Astrocyte (in vitro differentiated cells and primary cell): Measurements from ENCODE around the gene ZCCHC3. TPM values are rescaled to one million over a fixed set of nuclear protein-coding genes. Genes with fewer than 3 reads are reported as not detected.

ENCODE experiments used
- DNase-seq: peaks from one replicate; pipeline ENCODE4 v3.0.0-alpha.2; 2010; ENCODE audit warnings: low read depth
- FAIRE-seq: peaks from 2 replicates; lab custom pipeline; 2011; peaks lifted over from hg19 to GRCh38; lab: Jason Lieb, UNC
- H2AFZ ChIP-seq: 2 replicates; pipeline ENCODE4 v1.6.0; 2012; ENCODE audit warnings: low read depth, low read length, inconsistent platforms
- H3K27ac ChIP-seq: 2 replicates; pipeline ENCODE4 v1.5.1; 2011; ENCODE audit warnings: low read depth, low read length, inconsistent platforms
- H3K27me3 ChIP-seq: 2 replicates; pipeline ENCODE4 v1.6.0; 2011; ENCODE audit warnings: low read length, inconsistent platforms; ENCODE audit not compliant: insufficient read depth
- H3K36me3 ChIP-seq: 2 replicates; pipeline ENCODE4 v1.5.1; 2011; ENCODE audit warnings: low read length, inconsistent platforms; ENCODE audit not compliant: insufficient read depth
- H3K4me1 ChIP-seq: 2 replicates; pipeline ENCODE4 v1.5.1; 2011; ENCODE audit warnings: low read length, inconsistent platforms; ENCODE audit not compliant: insufficient read depth
- H3K4me2 ChIP-seq: 2 replicates; pipeline ENCODE4 v1.6.0; 2012; ENCODE audit warnings: low read length, inconsistent platforms
- H3K4me3 ChIP-seq: 2 replicates; pipeline ENCODE4 v1.5.1; 2011; ENCODE audit warnings: low read depth, mild to moderate bottlenecking, low read length, inconsistent platforms; ENCODE audit not compliant: insufficient read depth
- H3K79me2 ChIP-seq: 2 replicates; pipeline ENCODE4 v1.6.0; 2012; ENCODE audit warnings: mild to moderate bottlenecking, low read length, inconsistent platforms; ENCODE audit not compliant: insufficient read depth
- H3K9ac ChIP-seq: 2 replicates; pipeline ENCODE4 v1.6.0; 2012; ENCODE audit warnings: mild to moderate bottlenecking, low read length, inconsistent platforms
- H3K9me3 ChIP-seq: 2 replicates; pipeline ENCODE4 v1.5.1; 2012; ENCODE audit warnings: low read depth, mild to moderate bottlenecking, low read length, inconsistent platforms; ENCODE audit not compliant: insufficient read depth
- H4K20me1 ChIP-seq: 2 replicates; pipeline ENCODE4 v1.6.0; 2012; ENCODE audit warnings: low read length, inconsistent platforms; ENCODE audit not compliant: insufficient read depth
- H3K27ac Mint-ChIP-seq: one replicate; pipeline ENCODE4 v1.8.0; 2021; ENCODE audit warnings: mild to moderate bottlenecking, mixed read lengths; ENCODE audit not compliant: unreplicated experiment
- H3K27me3 Mint-ChIP-seq: one replicate; pipeline ENCODE4 v1.8.0; 2021; ENCODE audit warnings: low read depth, mixed read lengths; ENCODE audit not compliant: unreplicated experiment
- H3K36me3 Mint-ChIP-seq: one replicate; pipeline ENCODE4 v1.8.0; 2021; ENCODE audit warnings: low read depth, mixed read lengths; ENCODE audit not compliant: unreplicated experiment
- H3K4me1 Mint-ChIP-seq: one replicate; pipeline ENCODE4 v1.8.0; 2021; ENCODE audit warnings: low read depth, mixed read lengths; ENCODE audit not compliant: unreplicated experiment
- H3K4me3 Mint-ChIP-seq: one replicate; pipeline ENCODE4 v1.8.0; 2021; ENCODE audit warnings: mild to moderate bottlenecking, moderate library complexity, mixed read lengths; ENCODE audit not compliant: unreplicated experiment
- H3K9me3 Mint-ChIP-seq: one replicate; pipeline ENCODE4 v1.8.0; 2021; ENCODE audit warnings: mild to moderate bottlenecking, mixed read lengths; ENCODE audit not compliant: unreplicated experiment
- EZH2 ChIP-seq: IDR thresholded peaks from 2 replicates; pipeline ENCODE4 v1.6.1; 2012; ENCODE audit warnings: mild to moderate bottlenecking, low read length, inconsistent platforms; ENCODE audit not compliant: insufficient read depth
- total RNA-seq: library from RNA; stranded (reverse); gene quantifications from 2 replicates; pipeline ENCODE4 v1.2.1, GENCODE V29; 2021
- TF ChIP-seq, protein P1 (sequence below): IDR thresholded peaks from 2 replicates; pipeline ENCODE4 v1.5.1; 2011; ENCODE audit warnings: low read depth, mild to moderate bottlenecking, inconsistent platforms, low read length, moderate library complexity; ENCODE audit not compliant: insufficient read depth

The ZCCHC3 gene
- total RNA-seq, 1 donor from 2014 or later = 18.6 TPM

DNA sequence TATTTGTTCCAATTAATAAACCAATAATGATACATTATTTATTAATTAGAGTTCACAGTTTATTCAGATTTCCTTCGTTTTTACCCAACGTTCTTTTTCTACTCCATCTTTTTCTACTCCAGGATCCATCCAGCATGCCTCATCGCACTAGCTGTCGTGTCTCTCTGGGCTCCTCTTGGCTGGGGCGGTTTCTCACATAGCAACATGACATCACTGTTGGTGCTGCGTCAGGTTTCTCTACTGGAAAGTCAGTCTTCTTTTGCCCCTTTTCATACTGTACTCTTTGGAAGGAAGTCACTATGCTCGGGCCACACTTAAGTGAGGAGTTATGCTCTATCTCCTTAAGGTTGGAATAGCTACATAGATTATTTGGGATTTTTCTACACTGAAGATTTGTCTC is 14.2 kb downstream of the ZCCHC3 start:
- Histone ChIP-seq H4K20me1 (no peaks in the 10 kb centered on the region), H3K79me2 (no peaks in the 10 kb centered on the region), H2AFZ (no peak overlapping the region), H3K4me3 (no peak overlapping the region), H3K36me3 (no peaks in the 10 kb centered on the region), H3K4me1 (peaks cover 21% of the 10 kb centered on the region), H3K9ac (no peak overlapping the region), H3K27ac (no peak overlapping the region), H3K4me2 (no peak overlapping the region), H3K9me3 (no peaks in the 10 kb centered on the region), H3K27me3 (no peaks in the 10 kb centered on the region)
- H3K9me3 Mint-ChIP-seq = no peaks in the 10 kb centered on the region
- no peak overlapping the region for H3K27ac Mint-ChIP-seq
- H3K4me3 Mint-ChIP-seq = no peak overlapping the region
- DNase-seq (no peak), FAIRE-seq (no peak)
- H3K4me1 Mint-ChIP-seq = peaks cover 9% of the 10 kb centered on the region
- H3K36me3 Mint-ChIP-seq = no peaks in the 10 kb centered on the region
- no peaks in the 10 kb centered on the region for H3K27me3 Mint-ChIP-seq
- TF ChIP-seq, protein P1, sequence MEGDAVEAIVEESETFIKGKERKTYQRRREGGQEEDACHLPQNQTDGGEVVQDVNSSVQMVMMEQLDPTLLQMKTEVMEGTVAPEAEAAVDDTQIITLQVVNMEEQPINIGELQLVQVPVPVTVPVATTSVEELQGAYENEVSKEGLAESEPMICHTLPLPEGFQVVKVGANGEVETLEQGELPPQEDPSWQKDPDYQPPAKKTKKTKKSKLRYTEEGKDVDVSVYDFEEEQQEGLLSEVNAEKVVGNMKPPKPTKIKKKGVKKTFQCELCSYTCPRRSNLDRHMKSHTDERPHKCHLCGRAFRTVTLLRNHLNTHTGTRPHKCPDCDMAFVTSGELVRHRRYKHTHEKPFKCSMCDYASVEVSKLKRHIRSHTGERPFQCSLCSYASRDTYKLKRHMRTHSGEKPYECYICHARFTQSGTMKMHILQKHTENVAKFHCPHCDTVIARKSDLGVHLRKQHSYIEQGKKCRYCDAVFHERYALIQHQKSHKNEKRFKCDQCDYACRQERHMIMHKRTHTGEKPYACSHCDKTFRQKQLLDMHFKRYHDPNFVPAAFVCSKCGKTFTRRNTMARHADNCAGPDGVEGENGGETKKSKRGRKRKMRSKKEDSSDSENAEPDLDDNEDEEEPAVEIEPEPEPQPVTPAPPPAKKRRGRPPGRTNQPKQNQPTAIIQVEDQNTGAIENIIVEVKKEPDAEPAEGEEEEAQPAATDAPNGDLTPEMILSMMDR = no peak
- no peak for TF ChIP-seq EZH2

DNA sequence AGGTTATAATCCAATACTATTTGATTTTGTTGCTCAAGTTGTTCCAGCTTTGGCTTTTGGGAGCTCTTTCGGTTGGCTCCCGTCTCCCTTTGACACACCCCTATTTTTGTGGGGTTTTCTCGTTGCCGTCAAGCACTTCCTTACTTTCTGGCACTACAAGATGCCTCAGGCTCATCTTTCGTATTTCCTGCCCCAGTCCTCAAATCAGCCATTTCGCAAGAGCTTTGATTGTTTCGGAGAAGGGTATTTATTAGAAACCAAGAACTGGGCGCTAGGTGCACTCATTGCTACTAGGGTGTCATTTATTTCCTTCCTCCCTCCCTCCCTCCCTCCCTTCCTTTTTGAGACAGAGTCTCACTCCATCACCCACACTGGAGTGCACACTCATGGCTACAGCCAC is 14.7 kb downstream of the ZCCHC3 start:
- DNase-seq (no peak), FAIRE-seq (no peak)
- H4K20me1 ChIP-seq = no peaks in the 10 kb centered on the region
- H3K27ac Mint-ChIP-seq = peak overlapping the region; percentile 23
- H3K36me3 Mint-ChIP-seq = peaks cover 2% of the 10 kb centered on the region
- no peak overlapping the region for H3K4me3 ChIP-seq
- H3K9me3 Mint-ChIP-seq = no peaks in the 10 kb centered on the region
- no peaks in the 10 kb centered on the region for H3K27me3 Mint-ChIP-seq
- H3K4me1 Mint-ChIP-seq = peaks cover 9% of the 10 kb centered on the region
- no peak overlapping the region for H2AFZ ChIP-seq
- H3K27ac ChIP-seq = no peak overlapping the region
- no peak overlapping the region for H3K9ac ChIP-seq
- no peaks in the 10 kb centered on the region for H3K79me2 ChIP-seq
- H3K27me3 ChIP-seq = no peaks in the 10 kb centered on the region
- TF ChIP-seq, protein P1 = no peak
- TF ChIP-seq EZH2 = no peak
- peaks cover 21% of the 10 kb centered on the region for H3K4me1 ChIP-seq
- H3K4me2 ChIP-seq = no peak overlapping the region
- no peaks in the 10 kb centered on the region for H3K36me3 ChIP-seq
- H3K9me3 ChIP-seq = no peaks in the 10 kb centered on the region
- H3K4me3 Mint-ChIP-seq = no peak overlapping the region

DNA sequence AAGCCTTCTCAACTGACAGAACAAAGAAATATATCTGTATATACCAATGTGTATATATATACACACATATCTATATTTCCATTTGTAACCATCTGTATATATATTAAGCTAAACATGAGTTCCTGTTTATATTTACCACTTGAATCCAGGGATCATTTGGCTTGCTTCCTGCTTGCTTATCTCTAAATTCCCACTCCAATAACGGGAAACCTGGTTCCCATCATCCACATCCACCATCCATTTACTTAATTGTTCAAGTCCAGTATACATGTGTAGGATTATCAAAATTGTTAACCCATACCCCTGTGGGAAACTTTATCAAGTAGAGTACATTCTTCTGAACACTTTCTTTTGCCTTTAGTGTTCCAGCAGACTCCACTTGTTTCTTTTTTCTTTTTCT is 15.5 kb downstream of the ZCCHC3 start:
- Histone ChIP-seq H3K4me1 (peaks cover 21% of the 10 kb centered on the region), H3K27me3 (no peaks in the 10 kb centered on the region), H3K36me3 (no peaks in the 10 kb centered on the region), H3K79me2 (no peaks in the 10 kb centered on the region), H3K9ac (no peak overlapping the region), H4K20me1 (no peaks in the 10 kb centered on the region), H3K4me3 (no peak overlapping the region), H3K4me2 (no peak overlapping the region), H3K27ac (no peak overlapping the region), H3K9me3 (no peaks in the 10 kb centered on the region), H2AFZ (no peak overlapping the region)
- Mint-ChIP-seq H3K9me3 (no peaks in the 10 kb centered on the region), H3K27ac (no peak overlapping the region), H3K27me3 (no peaks in the 10 kb centered on the region), H3K4me1 (peaks cover 9% of the 10 kb centered on the region), H3K36me3 (peaks cover 3% of the 10 kb centered on the region), H3K4me3 (no peak overlapping the region)
- FAIRE-seq (no peak), DNase-seq (no peak)
- no peak for TF ChIP-seq EZH2
- TF ChIP-seq, protein P1 = no peak
